HG03469 (cell line): Measurements from ENCODE around the gene FBLN7.

ENCODE experiments used
- ATAC-seq: cut with Tn5 transposase; IDR thresholded peaks from one replicate; pipeline ENCODE4 v1.9.1; 2021; ENCODE audit warnings: mild to moderate bottlenecking, moderate library complexity, moderate number of reproducible peaks; ENCODE audit not compliant: unreplicated experiment

FBLN7 gene

DNA sequence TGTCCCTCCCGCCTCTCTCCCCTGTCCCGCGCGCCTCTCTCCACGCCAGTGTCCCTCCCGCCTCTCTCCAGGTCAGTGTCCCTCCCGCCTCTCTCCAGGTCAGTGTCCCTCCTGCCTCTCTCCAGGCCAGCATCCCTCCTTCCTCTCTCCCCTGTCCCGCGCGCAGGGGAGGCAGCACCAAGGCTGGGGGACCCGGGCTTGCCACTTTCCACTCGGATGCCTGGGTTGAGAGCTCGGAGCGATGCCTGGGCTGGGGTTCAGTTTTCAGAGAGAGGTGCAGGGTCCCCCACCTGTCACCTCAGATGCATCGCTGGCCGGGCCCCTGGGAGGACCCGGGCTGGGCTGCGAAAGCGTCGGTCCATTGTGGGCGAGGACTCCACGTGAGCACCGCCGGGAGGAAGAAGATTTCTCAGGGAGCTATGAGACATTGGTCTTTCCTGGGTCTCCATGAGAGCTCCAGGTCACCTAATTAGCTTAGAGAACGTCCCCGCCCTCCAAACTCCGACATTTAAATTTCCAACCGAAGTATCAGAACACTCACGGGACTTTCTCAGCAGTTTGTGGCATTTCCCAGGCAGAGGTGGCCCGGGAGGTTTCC is 2.1 kb downstream of the FBLN7 start:
- no peak for ATAC-seq

GRCh38 chr2:112140899-112141625 is 2.9 kb downstream of the FBLN7 start:
- ATAC-seq: no peak

DNA sequence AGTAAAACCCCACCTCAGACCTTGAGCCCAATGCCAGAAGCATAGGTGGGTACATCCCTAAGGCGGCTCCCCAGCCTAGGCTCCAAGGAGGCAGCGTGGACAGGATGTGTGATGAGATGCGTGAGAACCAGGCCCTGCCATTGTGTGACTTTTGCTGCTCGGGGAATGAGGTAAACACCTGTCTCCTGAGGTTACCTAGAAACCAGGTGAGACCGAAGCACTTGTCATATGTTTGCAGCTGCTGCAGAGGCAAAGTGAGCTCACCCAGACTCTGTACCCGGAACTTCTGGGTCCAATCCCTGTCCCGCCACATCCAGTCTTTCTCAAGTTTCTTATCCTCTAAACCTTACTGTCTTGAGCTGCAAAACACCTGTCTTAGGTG is 3.4 kb downstream of the FBLN7 start:
- ATAC-seq: no peak

GRCh38 chr2:112142525-112143078 is 4.4 kb downstream of the FBLN7 start:
- ATAC-seq: no peak

DNA sequence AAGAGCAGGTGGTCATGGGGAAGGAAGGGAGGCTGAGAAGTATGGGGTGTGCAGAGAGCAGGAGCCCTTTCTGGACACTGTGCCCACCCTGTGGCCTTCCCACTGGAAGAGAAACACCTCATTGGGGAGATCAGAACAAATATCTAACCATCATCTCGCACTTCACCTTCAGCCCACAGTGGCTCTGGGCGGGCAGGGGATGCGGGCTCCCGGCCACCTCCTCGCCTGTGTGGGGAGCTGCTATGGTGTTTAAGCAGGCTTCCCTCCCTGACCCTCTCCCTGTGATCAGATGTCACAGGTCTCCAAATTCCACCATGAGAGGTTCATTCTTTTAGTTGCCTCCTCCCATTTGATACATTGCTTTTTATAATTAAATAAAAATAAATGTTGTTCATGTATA is 5.0 kb downstream of the FBLN7 start:
- ATAC-seq: no peak

GRCh38 chr2:112144966-112145365 is 6.8 kb downstream of the FBLN7 start:
- no peak for ATAC-seq

GRCh38 chr2:112147382-112148168 is 9.4 kb downstream of the FBLN7 start:
- no peak for ATAC-seq

GRCh38 chr2:112148477-112148876 is 10.3 kb downstream of the FBLN7 start:
- no peak for ATAC-seq

DNA sequence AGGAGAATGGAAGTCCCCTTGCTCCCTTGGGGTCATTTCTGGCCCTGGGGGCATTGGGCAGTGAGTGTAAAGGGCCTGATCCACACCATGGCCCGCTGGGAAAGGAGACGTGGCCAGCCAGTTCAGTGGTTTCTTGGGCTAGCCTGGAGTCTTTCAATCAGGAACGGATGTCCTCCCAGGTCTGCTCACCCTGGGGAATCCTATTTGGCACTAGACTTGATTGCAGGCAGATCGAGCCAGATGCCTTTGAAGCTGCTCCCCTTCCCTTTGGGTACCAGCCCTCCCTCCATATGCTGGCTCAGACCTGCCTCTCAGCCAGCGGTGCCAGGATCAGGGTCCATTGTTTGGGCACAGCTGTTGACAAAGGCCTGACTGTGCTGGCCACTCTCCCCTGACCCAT is 11.0 kb downstream of the FBLN7 start:
- ATAC-seq: no peak

DNA sequence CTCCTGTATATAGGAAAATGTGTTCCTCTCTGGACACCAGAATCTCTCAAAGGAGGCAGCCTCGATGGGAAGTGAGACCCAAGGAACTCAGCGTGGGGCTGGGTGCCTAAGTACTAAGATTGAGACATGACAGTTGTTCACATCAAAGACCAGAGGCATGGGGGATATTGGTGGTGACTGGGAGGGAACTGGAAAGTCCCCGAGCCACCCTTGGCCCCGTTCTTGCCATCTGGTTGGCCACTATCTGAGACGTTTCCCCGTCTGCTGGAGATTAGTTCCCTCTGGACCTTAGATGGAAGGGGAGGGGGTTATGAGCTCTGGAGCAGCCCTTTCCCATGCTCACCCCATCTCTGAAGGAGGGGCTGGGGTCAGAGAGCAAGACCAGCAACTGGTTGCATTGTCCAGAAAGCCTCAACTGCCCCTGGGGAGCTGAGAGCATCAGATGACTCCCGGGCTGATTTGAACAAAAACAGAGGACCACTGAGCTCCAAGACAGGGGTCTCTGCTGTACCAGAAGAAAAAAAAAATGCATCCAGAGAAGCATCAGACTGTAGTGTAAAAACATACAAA is 11.8 kb downstream of the FBLN7 start:
- ATAC-seq: no peak

- no peak for ATAC-seq
Measured at GRCh38 chr2:112150447-112150846, 12.3 kb downstream of the FBLN7 start.

DNA sequence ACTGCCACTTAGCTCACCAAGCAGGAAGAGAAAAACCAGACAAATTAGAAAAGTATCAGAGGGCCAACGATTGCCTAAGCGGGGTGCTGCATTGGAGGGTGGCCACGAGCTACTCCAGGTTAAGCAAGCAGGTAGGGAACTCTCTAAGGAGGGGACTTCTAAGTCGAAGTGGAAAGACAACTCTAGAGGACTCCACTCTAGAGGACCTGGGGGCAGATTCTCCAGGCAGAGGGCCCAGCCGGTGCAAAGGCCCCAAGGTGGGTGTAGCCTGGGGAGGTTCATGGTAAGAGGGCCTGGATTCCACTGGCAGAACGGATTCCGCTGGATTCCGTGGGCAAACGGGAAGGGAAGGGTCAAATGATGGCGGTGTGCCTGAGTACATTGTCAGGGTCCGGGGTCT is 12.7 kb downstream of the FBLN7 start:
- ATAC-seq: no peak

- no peak for ATAC-seq
Measured at GRCh38 chr2:112151271-112151670, 13.1 kb downstream of the FBLN7 start.

GRCh38 chr2:112151701-112152440 is 13.7 kb downstream of the FBLN7 start:
- no peak for ATAC-seq

GRCh38 chr2:112152476-112153178 is 14.4 kb downstream of the FBLN7 start:
- no peak for ATAC-seq

DNA sequence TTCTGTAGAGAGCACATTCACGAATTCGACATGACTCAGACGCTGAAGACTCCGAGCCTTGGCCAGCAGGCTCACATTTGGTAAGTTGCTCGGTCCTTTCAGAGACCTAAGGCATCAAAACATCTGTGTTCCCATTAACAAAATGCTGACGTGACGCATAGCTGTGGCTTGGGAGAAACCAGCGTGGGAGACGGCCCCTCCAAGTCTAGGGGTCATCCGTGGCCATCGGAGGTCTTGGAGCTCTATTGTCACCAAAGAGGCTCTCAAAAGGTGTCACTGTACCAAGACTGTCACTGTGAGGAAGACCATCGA is 14.9 kb downstream of the FBLN7 start:
- no peak for ATAC-seq

GRCh38 chr2:112153501-112153900 is 15.3 kb downstream of the FBLN7 start:
- no peak for ATAC-seq

- ATAC-seq: no peak
Measured at GRCh38 chr2:112154246-112155117, 16.3 kb downstream of the FBLN7 start.
